Astrocyte (in vitro differentiated cells and primary cell): ENCODE measurements around the gene LIN52.

ENCODE experiments used
- EZH2 ChIP-seq: IDR thresholded peaks from 2 replicates; pipeline ENCODE4 v1.6.1; 2012; ENCODE audit warnings: mild to moderate bottlenecking, low read length, inconsistent platforms; ENCODE audit not compliant: insufficient read depth
- TF ChIP-seq, protein P1 (sequence below): IDR thresholded peaks from 2 replicates; pipeline ENCODE4 v1.5.1; 2011; ENCODE audit warnings: low read depth, mild to moderate bottlenecking, inconsistent platforms, low read length, moderate library complexity; ENCODE audit not compliant: insufficient read depth

DNA sequence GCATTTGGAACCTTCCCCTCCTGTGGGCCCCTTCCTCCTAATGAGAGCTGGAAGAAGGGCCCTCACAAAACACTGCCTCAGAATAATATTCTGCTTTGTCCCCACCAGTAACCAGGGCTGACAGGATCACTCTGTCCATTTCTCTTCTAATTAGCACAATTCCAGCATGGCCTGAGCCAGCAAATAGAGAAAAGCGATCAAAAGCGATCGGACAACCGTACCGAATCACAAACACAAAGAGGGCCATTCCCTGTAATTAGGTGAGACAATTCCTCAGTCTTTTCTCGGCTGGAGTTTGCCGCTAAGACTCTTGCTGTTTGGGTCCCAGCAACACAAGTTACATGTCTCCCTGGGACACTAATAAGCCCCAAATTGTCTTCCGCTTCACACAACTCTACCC is 118.9 kb downstream of the LIN52 start:
- no peak for TF ChIP-seq EZH2
- TF ChIP-seq, protein P1, sequence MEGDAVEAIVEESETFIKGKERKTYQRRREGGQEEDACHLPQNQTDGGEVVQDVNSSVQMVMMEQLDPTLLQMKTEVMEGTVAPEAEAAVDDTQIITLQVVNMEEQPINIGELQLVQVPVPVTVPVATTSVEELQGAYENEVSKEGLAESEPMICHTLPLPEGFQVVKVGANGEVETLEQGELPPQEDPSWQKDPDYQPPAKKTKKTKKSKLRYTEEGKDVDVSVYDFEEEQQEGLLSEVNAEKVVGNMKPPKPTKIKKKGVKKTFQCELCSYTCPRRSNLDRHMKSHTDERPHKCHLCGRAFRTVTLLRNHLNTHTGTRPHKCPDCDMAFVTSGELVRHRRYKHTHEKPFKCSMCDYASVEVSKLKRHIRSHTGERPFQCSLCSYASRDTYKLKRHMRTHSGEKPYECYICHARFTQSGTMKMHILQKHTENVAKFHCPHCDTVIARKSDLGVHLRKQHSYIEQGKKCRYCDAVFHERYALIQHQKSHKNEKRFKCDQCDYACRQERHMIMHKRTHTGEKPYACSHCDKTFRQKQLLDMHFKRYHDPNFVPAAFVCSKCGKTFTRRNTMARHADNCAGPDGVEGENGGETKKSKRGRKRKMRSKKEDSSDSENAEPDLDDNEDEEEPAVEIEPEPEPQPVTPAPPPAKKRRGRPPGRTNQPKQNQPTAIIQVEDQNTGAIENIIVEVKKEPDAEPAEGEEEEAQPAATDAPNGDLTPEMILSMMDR = no peak
